ENCODE measurements around the gene MAGEA2. TPM values are rescaled to one million over a fixed set of nuclear protein-coding genes. Genes with fewer than 3 reads are reported as not detected.

Gene MAGEA2
- total RNA-seq: not detected

GRCh38 chrX:152753686-152754650, at the start of gene MAGEA2:
Gene MAGEA2 (minus strand): TSS chrX:152753842. CDS start chrX:152751363, 2,479 bp downstream.

GRCh38 chrX:152769549-152770289, 16.1 kb upstream of the MAGEA2 start, which contains the start of gene MAGEA6:
Gene MAGEA6 (minus strand): TSS chrX:152769689. CDS start chrX:152767650, 2,039 bp downstream.

GRCh38 chrX:152758918-152759317, 5.3 kb upstream of the MAGEA2 start, which contains the start of gene CSAG3:
Gene CSAG3 (plus strand): TSS chrX:152759218.

GRCh38 chrX:152733261-152733975, 20.2 kb downstream of the MAGEA2 start, which contains the start of the genes CSAG1 and MAGEA12:
Gene CSAG1 (minus strand): TSS chrX:152733721. CDS start chrX:152732460, 1,261 bp downstream.
Gene MAGEA12 (plus strand): TSS chrX:152733757. CDS start chrX:152736162, 2,405 bp downstream.

GRCh38 chrX:152713815-152714787, 39.5 kb downstream of the MAGEA2 start, which contains the start of gene MAGEA2B:
Gene MAGEA2B (plus strand): TSS chrX:152714628. CDS start chrX:152717107, 2,479 bp downstream.

GRCh38 chrX:152709173-152709572, 44.5 kb downstream of the MAGEA2 start, which contains the start of gene CSAG2:
Gene CSAG2 (minus strand): TSS chrX:152709273. CDS start chrX:152709112, 161 bp downstream.

Other genes with a start within 250 kb of the MAGEA2 start
- gene GABRQ, start 115.9 kb downstream of the MAGEA2 start, total RNA-seq: 5.8 TPM
- not detected for gene MAGEA3, start 55.0 kb downstream of the MAGEA2 start, total RNA-seq
- not detected for gene CSAG2, start 44.6 kb downstream of the MAGEA2 start, total RNA-seq
- gene MAGEA2B, start 39.2 kb downstream of the MAGEA2 start, total RNA-seq: not detected
- gene CSAG1, start 20.1 kb downstream of the MAGEA2 start, total RNA-seq: not detected
- not detected for gene MAGEA12, start 20.1 kb downstream of the MAGEA2 start, total RNA-seq
- not detected for gene CSAG3, start 5.4 kb upstream of the MAGEA2 start, total RNA-seq
- gene MAGEA6, start 15.8 kb upstream of the MAGEA2 start, total RNA-seq: not detected
- 92.0 TPM for gene CETN2, start 76.9 kb upstream of the MAGEA2 start, total RNA-seq
- 36.2 TPM for gene NSDHL, start 77.2 kb upstream of the MAGEA2 start, total RNA-seq
- gene ZNF185, start 144.2 kb upstream of the MAGEA2 start, total RNA-seq: 3.7 TPM
- 9.7 TPM for gene PNMA5, start 240.3 kb upstream of the MAGEA2 start, total RNA-seq